ENCODE results near the gene MTHFD1. TPM values are rescaled to one million over a fixed set of nuclear protein-coding genes. Genes with fewer than 3 reads are reported as not detected.

The MTHFD1 gene
- total and polyA plus RNA-seq, 2 donors, result 18.8 to 38.3 TPM

Other genes with a start within 250 kb of the MTHFD1 start
- 0.52 TPM for gene ESR2, start 94.0 kb upstream of the MTHFD1 start, total RNA-seq
- 2.3 TPM for gene ESR2, start 94.0 kb upstream of the MTHFD1 start, polyA plus RNA-seq
- 2.2 TPM for gene AKAP5, start 77.1 kb downstream of the MTHFD1 start, total RNA-seq
- 0.71 TPM for gene AKAP5, start 77.1 kb downstream of the MTHFD1 start, polyA plus RNA-seq
- gene ZBTB25, start 115.5 kb downstream of the MTHFD1 start, total RNA-seq, result 10.6 TPM
- gene ZBTB25, start 115.5 kb downstream of the MTHFD1 start, polyA plus RNA-seq, result 15.0 TPM
- 53.0 TPM for gene ZBTB1, start 116.4 kb downstream of the MTHFD1 start, total RNA-seq
- gene ZBTB1, start 116.4 kb downstream of the MTHFD1 start, polyA plus RNA-seq, result 42.0 TPM
- 3.0 TPM for gene HSPA2, start 152.4 kb downstream of the MTHFD1 start, total RNA-seq
- 7.7 TPM for gene HSPA2, start 152.4 kb downstream of the MTHFD1 start, polyA plus RNA-seq
- 0.61 TPM for gene PPP1R36, start 161.6 kb downstream of the MTHFD1 start, total RNA-seq
- gene PPP1R36, start 161.6 kb downstream of the MTHFD1 start, polyA plus RNA-seq, result 0.80 TPM

Measured in thymus (tissue), 2 donors.